GM21528 (cell line): Measurements from ENCODE around the gene ABHD6.

Source experiments
- ATAC-seq: cut with Tn5 transposase; IDR thresholded peaks from one replicate; pipeline ENCODE4 v1.9.1; 2021; ENCODE audit warnings: mild to moderate bottlenecking, moderate library complexity; ENCODE audit not compliant: unreplicated experiment, low FRiP score

Gene ABHD6

GRCh38 chr3:58307639-58308215 lies 70.1 kb downstream of the ABHD6 start:
- ATAC-seq = no peak

- no peak for ATAC-seq
These were observed 71.1 kb downstream of the ABHD6 start for GRCh38 chr3:58308728-58309127.

DNA sequence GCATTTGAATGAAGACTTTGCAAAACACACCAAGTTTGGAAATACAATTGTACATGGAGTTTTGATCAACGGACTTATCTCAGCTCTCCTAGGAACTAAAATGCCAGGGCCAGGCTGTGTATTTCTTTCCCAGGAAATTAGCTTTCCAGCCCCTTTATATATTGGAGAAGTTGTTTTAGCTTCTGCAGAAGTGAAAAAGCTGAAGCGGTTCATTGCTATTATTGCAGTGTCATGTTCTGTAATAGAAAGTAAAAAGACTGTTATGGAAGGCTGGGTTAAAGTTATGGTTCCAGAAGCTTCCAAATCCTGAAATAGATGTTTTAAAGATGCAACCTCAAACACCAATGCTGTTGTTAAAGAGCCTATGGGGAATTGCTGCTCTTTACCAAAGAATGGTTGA lies 80.2 kb downstream of the ABHD6 start:
- ATAC-seq = no peak

DNA sequence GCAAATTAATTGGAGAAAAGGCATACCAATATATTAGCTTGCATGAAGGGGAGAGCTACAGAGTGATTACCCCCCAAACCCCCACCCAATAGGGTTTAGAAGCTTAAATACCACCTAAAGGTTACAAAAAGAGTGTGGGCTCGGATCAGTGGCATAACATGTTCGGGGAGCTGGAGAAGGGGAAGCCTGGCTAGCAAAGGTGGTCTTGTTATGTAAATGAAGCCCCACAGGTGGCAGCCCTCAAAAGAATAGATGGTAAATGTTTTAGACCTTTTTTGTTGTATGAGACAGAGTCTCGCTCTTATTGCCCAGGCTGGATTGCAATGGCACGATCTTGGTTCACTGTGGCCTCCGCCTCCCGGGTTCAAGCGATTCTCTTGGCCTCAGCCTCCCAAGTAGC lies 84.2 kb downstream of the ABHD6 start:
- no peak for ATAC-seq

DNA sequence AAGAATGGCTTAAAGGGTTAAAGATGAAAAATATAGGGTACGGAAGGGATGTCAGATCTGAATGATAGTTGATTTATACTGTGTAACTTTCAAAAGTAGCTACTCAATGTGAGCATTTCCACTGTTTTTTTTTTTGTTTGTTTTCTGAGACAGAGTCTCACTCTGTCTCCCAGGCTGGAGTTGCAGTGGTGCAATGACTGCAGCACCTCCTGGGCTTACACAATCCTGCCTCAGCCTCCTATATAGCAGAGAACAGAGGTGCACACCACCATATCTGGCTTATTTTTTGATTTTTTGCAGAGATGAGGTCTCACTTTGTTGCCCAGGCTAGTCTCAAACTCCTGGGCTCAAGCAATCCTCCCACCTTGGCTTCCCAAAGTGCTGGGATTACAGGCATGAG lies 85.2 kb downstream of the ABHD6 start:
- no peak for ATAC-seq

GRCh38 chr3:58323529-58324390 lies 86.2 kb downstream of the ABHD6 start:
- ATAC-seq = no peak

GRCh38 chr3:58324391-58325390 lies 87.1 kb downstream of the ABHD6 start:
- ATAC-seq = no peak

GRCh38 chr3:58325525-58325992 lies 88.0 kb downstream of the ABHD6 start:
- no peak for ATAC-seq

GRCh38 chr3:58326267-58326900 lies 88.8 kb downstream of the ABHD6 start:
- no peak for ATAC-seq

DNA sequence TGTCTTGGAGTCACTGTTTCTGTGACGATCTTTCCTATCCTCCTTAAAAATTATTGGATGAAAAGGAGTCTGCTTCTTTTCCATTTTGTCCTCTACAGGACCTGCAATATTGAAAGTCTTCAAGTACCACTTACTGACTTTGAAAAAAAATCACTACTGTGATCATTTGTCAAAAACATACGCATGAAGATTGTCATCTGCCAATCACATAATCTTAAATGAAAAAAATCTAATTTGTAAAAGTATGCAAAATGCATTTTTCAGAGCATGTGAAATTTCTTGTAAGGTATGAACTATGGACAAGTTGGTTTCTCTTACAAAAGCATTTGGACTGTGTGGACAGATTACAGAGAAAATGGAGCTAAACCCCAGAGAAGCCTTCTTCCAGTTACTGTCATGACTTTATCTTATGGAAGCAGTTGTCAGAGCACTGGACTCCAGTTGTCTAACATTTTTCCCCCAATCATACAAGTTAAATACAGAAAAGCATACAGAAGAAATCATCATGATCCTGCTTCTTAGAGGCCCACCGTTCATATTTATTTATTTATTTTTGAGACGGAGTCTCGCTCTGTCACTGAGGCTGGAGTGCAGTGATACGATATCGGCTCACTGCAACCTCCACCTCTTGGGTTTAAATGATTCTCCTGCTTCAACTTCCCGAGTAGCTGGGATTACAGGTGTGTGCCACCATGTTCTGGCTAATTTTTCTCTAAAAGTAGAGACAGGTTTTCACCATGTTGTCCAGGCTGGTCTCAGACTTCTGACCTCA lies 91.7 kb downstream of the ABHD6 start:
- ATAC-seq = no peak

- ATAC-seq = no peak
These were observed 92.4 kb downstream of the ABHD6 start for GRCh38 chr3:58329922-58330413.

DNA sequence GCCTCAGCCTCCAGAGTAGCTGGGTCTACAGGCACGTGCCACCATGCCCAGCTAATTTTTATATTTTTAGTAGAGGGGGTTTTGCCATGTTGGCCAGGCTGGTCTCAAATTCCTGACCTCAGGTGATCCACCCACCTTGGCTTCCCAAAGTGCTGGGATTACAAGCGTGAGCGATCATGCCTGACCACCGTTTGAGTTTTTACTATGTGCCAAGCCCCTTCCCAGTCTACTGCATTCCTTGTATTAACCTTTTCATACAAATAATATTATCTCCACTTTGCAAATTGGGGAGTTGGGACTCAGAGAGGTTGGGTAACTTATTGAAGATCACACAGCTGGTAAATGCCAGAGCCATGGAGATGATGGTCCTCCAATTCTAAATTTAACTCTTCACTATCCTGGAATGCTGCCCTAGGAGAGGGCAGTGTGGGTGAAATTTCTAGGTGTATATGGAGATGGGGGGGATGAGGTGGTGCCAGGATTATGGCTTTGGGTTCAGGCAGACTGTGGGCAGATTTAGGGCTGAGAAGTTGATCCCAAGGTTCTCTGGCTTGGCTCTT lies 94.1 kb downstream of the ABHD6 start:
- no peak for ATAC-seq

GRCh38 chr3:58332575-58333188 lies 95.1 kb downstream of the ABHD6 start, which contains the start of gene PXK:
Gene PXK (plus strand): TSS chr3:58332892. CDS start chr3:58332989, 97 bp downstream.
- peak; percentile 91 for ATAC-seq

- ATAC-seq = peak; percentile 42
These were observed 95.8 kb downstream of the ABHD6 start for GRCh38 chr3:58333206-58334012.

DNA sequence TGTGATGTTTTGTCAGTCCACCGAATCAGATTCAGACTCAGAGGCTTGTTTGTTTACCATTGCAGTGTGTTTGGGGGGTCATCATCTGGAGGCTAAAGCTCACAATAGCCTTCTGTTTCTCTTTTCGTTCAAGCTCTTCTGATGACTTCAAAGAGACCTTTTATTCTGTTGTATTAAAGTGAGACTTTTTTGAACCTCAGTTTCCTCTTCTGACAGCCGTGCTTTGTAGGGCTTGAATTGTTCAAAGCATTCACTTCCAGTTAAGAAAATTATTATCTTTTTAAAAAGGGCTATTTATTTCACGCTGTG lies 96.4 kb downstream of the ABHD6 start:
- ATAC-seq = no peak

DNA sequence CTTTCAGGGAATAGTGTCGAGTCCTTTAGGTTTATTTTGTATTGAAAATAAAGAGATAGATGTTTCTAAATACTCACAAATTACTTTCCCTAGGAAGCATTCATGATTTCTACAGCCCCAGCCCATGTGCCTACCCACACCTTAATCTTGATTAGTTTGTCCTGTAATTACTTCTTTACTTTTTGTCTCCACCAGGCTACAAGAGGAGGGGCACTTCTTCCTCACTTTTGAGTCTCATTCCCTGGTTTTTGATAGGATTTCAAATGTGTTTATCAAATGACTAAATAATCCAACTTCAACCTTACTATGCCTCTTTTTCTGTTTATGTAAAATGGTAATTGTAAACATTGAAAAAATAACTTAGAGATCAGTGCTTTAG lies 96.9 kb downstream of the ABHD6 start:
- no peak for ATAC-seq

DNA sequence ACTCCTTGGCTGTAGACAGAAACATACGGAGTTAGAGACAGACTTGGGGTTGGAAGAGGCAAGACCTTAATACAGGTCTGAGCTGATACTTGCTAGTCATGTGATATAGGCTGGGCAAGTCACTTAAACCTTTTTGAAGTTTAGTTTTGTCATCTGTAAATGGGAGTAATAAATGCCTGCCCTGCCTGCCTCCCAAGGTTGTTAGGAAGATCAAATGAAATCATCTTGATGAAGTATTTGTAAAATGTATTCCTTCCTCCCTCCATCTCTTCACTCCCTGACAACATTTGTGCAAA lies 98.0 kb downstream of the ABHD6 start:
- no peak for ATAC-seq
